GM18498 (cell line): ENCODE measurements around the gene TSHZ2.

Experiments
- ATAC-seq: cut with Tn5 transposase; IDR thresholded peaks from one replicate; pipeline ENCODE4 v1.9.1; 2021; ENCODE audit warnings: mild to moderate bottlenecking, moderate library complexity; ENCODE audit not compliant: unreplicated experiment

TSHZ2 gene

DNA sequence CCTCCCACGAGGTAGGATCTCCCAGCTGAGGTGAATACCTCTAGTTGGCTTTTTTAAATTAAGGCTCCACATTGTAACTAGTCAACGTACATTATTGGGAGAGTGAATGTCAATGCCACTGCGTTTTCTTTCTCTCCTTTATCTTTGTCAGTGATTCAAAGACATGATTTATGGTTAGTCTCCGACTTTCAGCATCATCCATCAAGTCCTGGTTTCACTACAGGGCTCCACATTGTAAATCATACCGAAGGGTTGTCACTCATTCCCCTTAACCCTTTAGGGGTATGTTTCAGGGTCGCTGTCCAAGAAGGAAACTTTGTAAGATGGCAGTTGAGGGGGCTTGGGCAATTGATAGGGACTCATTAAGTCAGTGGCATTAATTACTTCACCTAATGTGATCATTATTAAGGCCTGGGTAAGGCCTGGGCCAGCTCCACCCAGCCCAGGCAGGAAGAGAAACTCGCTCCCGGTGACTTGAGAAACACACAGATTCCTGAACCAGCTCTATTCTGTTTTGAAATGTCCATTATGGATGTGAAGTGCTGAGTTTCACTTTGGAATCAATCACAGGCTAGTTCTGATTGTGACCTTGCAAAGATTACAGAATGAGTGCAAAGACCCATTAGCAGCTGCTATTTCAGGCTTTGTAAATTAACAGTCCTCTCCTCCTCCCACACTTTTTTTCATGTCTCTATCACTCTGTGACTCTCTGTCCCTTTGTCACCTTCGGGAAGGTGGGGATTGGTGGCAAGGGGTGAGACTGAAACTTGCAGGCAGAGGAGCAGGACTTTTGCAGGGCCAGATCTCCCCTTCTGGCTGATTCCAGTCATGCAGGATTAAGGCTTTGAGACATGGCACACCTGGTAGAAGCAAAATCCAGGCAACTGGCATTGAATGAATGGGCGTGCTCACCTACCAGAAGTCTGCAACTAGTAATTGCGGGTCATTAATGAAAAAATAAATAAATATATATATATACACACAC lies 222.4 kb downstream of the TSHZ2 start:
- no peak for ATAC-seq

DNA sequence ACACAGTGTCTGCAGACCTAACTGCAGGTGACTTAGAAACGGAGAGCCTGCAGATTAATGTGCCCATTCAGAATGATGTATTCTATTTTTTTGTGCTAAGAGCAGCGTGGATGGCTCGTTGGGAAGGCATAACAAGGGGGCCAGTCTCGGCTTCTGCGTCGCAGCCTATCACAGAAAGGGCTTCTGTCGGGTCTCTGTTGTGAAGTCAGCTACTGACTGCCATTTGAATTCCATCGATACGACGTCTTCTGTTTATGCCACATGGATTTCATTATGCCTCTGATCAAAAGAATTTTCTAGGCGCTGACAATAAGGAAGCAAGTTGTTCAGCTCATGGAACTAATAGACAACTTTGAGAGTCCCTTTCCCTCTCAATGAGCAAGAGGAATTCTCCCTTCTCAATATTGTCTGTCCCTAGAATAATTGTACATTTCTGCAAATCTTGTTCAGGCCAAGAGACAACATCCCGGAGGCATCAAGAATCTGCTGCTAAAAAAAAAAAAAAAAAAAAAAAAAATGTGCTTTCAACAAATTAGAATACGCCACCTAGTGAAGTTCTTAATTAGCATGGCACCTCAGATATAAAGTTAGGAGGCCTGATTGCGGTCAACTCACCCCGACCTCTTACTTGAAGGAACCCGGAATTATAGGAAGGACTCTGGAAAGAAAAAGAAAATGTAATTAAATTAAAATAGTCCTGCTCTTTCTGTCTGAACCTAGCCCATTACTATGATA lies 223.9 kb downstream of the TSHZ2 start:
- ATAC-seq: no peak

DNA sequence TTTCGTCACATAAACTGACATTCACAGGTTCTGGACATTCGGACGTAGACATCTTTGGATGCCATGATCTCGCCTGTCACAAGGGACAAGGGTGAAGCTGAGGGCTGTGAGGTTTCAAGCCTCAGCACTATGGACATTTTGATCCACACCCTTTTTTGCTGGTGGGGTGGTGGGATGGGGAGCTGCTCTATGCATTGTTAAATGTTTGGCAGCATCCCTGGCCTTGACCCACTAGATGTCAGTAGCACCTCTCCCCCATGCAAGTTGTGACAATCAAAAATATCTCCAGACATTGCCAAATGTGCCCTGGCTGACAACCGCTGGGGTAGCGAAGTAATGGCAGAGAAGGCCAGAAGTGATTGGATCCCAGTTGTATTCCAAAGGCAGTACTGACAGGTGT lies 229.4 kb downstream of the TSHZ2 start:
- no peak for ATAC-seq

DNA sequence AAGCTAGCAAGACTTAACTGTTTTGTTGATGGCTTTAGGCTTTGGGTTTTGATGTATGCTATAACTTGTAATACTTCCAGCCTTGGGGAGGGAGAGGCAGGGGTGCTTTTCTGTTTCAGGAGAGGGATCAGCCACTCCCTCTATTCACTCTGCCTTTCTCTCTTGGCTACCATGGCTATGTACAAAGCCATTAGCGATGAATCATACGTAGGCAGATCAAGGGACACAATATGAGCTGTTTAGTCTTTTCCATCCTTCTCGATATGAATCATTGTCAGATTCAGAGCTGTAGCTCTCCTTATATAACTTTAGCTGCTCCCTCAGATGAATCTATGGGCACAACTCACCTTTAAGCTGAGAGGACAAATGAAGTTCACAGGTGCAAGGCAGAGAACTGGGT lies 230.6 kb downstream of the TSHZ2 start:
- no peak for ATAC-seq

DNA sequence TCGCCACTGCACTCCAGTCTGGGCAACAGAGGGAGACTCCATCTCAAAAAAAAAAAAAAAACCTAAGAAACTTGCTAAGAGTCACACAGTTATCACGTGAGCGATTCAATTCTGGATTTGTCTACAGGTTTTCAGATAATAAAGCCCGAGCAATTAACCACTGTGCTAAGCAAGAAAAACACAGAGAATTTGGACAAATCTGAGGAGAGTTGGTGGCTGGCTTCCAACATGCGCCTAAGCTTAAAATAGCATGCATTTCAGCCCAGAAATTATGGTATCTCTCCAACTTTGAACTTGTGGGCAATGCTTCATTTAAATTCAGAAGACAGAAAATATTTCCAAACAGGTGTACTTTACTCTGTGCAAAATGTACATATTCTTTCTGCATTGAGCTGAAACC lies 232.9 kb downstream of the TSHZ2 start:
- ATAC-seq: no peak

DNA sequence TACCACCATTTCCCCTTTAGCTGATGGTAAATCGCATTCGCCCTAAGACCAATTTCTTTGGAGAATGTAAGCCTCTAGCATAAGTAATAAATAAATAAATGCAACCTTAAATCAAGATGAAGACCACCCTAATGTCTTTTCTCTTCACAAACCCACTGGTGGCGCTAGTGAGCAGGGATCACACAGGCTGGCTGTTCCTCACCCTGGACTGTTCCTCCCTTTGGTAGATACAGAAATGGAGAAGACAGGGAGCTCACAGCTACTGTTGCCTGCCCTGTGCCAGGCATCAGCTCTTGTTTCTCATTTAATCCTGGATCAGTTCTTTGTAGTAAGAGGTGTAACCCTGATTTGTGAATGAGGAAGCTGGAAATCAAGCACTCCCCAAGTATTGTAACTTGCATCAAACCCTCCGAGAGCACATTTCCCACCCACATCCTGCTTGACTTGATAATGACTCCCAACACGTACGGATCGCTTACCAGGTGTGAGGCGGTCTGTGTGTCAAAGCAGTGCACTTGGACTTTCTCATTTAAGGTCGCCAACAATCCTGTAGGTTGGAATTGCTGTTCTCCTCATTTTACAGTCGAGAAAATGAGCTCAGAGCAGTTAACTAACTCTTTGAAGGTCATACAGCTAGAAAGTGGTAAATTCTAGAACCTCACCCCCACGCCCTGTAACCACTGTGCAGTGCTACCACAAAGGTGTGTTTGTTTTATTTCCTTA lies 236.1 kb downstream of the TSHZ2 start:
- ATAC-seq: no peak

DNA sequence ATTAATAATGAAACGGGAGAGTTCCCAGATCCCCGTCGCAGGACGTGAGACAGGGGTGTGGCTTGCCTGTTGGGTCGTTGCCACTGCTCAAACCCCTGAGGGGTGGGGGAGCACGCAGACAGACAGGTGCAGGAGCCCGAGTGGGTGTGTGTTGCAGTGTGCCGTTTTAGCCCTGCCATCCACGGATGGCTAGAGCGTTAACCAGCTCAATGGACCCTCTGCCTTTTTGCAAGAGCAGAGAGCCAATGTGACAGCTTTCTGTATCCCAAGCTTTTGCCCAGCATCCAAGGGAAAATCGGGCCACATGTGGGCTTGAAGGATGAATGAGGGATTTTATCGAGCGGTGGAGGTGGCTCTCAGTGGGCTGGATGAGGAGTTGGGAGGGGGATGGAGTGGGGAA lies 237.9 kb downstream of the TSHZ2 start:
- ATAC-seq: no peak

DNA sequence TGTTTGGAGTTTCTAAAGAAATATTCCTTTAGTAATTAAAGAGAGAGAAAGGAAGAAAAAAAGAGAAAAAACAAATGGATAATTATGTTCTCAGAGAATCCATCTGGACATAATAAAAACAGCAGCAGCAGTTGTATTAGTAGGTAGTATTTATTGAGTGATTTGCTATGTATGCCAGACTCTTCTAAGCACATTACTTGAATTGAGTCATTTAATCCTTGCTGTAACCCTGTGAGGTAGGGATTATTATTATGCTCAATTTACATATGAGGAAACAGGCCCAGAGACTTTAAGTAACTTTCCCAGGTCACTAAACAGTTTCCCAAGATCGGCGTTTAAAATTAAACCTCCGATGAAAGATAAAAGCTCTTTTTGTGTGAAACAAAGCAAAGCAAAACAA lies 238.8 kb downstream of the TSHZ2 start:
- no peak for ATAC-seq

DNA sequence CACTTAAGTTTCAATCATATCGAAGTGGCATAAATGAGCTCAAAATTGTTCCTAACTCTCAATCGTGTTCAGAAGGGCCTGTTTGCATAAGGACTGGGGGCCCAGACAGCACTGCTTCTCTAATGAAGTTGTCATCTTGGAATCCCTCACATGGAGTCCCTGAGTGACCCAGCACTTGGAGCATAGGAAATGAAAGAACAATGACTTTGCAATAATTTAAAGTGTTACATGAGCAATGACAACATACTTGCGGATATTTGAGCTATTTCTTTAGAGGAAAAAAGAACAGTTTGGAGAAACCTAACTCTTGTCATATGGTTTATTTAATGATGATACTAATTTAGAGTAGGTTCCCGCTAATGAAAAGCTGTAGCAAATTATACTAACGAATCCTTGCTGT lies 239.9 kb downstream of the TSHZ2 start:
- no peak for ATAC-seq

DNA sequence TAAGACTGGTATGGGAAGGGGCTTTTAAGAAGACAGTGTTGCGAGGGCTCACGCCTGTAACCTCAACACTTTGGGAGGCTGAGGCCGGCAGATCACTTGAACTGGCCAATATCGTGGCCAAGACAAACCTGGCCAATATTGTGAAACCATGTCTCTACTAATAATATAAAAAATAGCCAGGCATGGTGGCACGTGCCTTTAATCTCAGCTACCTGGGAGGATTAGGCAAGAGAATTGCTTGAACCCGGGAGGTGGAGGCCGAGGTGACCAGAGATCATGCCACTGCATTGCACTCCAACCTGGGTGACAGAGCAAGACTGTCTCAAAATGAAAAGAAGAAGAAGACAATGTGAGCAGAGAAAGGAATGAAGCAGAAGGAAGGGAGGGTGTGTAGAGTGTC lies 242.2 kb downstream of the TSHZ2 start:
- no peak for ATAC-seq

DNA sequence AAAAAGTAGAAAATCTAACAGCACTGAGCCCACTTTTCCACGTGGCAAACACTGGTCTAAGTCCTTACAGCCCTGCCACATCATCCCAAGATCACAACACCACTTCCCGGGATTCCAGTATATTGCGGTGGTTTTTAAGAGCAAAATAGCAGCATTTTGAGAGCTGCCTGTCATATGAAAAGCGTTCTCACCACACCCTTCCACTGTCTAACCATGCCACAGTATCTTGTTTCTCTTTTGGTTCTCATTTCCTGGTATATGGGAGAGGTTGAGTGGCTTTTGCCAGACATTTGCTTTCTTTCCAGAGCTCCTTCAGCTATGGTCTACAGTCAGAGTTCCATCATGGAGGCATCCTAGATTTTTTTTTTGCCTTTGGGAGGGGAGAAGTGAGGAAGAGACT lies 243.0 kb downstream of the TSHZ2 start:
- ATAC-seq: peak; percentile 65

DNA sequence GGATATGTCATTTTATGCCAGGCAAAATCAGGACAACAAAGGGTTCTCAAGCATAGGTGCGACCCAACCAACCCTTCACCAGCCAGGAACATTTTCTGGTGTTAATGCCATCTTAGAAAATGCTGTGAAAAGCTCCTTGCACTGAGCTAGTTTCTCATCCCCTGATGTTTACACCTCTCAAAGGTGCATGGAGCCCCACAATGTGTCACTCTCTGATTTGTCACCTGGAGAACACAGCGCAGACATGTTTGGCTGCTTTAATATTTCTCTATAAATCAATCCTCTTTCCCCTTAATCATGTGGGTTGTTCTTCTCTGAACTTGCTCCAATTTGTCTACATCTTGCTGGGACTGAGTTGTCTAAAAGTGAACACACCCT lies 244.3 kb downstream of the TSHZ2 start:
- ATAC-seq: no peak

DNA sequence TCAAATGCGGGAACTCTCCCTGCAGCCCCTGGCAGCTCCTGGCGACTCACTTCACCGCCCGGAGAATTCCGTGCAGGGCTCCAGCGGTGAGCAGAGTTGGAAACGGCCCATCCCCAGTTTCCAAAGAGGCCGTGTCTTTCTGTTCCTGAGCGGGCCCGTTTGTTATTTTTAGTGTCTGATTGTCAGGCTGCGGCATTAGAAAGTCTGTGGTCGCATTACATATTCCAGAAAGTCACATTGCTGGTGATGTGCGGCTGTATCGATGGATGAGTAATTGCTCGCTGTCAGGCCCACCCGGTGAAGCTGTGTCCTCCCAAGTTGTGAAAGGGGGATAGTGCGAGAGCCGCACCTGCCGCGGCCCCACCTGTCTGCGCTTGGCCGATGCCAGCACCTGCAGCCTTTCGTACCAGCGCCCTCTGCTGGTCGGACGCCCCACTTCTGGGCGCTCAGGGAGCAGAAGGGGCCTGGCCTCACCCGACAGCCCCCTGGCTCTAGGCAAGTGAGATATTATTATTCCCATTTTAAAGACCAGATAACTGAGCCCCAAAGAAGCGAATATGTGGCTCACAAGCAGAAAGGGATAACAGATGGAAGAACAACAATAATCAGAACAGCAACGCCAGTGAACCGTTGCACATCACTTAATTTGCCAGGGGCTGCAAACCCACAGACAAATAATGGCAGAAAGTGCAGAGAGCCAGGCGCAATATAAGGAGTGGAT lies 244.9 kb downstream of the TSHZ2 start:
- ATAC-seq: peak; percentile 81

DNA sequence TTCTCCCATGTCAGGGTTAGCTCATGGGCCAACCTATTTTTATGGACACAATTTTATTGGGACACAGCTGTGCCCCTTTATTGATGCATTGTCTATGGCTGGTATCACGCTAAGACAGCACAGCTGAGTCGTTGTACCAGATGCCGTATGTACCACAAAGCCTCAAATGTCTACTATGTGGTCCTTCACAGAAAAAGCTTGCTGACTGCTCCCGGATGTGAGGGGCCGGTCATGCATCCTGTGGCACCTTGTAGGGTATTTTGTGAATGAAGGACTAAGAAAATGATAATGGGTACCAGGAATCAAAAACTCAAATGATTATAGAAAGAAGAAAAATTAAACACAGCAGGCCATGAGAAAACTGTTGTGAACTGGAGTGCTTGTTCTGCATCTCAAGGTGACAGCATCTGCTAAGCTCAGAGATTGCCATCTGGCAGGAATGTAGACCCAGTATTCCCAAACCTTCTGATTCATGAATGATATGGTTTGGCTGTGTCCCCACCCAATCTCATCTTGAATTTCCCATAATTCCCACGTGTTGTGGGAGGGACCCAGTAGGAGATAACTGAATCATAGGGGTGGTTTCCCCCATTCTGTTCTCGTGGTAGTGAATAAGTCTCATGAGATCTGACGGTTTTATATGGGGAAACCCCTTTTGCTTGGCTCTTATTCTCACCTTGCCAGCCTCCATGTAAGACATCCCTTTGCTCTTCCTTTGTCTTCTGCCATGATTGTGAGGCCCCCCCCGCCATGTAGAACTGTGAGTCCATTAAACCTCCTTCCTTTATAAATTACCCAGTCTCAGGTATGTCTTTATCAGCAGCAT lies 248.5 kb downstream of the TSHZ2 start:
- no peak for ATAC-seq

DNA sequence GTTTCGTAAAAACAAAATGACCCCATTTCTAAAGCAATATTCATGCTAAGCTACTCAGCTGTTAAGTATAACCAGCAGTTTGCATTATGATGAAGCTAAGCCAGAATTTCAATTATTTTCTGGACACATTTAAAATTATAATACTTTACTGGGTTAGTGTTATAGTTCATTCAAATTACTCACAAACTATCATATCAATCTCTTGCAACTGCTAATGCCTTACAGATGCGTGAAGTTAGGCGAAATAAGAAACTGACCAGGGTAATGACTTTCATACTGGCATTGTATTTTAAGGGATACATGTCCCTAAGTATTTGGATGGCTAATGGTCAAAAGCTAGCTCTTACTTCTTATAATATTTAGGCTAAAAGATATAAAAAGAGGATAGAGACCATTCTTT lies 249.6 kb downstream of the TSHZ2 start:
- ATAC-seq: no peak

DNA sequence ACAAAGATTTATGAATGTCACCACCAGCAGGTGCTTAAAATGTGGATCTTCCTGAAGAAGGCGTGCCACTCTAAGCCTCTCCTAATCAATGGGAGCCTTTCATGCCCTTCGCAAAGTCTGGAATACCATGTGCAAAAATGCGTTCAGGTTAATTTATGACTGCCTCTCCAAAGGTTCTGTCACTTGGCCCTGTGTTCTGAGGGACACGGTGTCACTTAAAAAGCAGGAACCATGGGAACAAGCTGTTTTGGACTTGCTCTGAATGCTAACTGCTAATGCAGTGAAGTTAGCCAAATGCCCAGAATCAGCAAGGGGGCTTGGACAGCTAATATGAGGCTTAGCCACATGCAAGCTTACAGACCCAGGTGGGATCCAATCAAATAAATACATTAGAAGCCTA lies 250.3 kb downstream of the TSHZ2 start:
- no peak for ATAC-seq

DNA sequence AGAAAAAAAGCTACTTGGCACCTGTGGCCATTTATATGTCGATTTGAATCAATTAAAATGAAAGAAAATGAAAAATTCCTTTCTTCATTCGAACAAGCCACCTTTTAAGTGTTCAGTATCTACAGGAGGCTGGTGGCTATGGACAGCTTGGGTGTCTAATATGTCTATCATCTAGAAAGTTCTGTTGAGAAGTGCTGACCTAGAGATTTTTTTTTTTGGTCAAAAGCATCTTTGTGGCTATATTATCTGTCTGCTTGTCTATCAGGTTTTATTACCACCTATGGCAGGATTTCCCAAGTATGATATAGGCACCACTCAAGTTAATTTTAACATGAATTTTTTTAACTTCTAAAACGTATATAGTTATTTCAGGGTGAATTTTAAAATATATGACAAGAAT lies 250.8 kb downstream of the TSHZ2 start:
- no peak for ATAC-seq

DNA sequence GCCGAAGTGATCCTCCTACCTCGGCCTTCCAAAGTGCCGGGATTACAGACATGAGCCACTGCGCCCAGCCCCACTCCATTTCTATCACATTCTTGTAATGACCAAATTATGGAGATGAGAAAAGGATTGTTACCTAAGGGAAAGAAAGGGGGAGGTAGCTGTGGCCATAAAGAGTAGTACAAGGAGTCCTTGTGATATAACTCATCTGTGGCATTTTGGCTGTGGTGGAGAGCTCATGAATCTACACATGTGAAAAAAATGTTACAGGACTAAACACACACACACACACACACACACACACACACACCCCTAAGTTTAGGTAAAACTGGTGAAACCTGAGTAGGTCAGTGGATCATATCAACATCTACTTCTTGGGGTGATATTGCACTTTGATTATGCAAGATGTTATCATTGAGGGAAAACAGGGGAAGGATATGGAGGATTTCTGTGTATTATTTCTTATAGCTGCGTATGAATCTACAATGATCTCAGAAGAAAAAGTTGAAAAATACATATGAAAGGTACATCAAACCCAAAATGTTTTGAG lies 251.5 kb downstream of the TSHZ2 start:
- no peak for ATAC-seq

DNA sequence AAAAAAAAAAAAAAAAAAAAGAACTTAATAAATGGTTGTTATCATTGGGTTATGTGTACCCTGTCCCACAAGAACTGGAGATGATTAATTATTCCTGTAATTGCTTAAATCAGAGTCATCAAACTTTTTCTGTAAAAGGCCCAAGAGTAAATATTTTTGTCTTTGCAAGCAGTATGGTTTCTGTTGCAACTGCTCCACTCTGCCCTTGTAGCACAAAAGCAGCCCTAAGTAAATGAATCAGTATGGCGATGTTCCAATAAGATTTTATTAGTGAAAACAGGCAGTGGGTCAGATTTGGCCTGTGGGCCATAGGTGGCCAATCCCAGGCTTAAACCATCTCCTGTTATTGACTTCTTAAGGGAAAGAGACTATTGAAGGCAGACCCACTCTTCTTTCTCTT lies 252.7 kb downstream of the TSHZ2 start:
- no peak for ATAC-seq

DNA sequence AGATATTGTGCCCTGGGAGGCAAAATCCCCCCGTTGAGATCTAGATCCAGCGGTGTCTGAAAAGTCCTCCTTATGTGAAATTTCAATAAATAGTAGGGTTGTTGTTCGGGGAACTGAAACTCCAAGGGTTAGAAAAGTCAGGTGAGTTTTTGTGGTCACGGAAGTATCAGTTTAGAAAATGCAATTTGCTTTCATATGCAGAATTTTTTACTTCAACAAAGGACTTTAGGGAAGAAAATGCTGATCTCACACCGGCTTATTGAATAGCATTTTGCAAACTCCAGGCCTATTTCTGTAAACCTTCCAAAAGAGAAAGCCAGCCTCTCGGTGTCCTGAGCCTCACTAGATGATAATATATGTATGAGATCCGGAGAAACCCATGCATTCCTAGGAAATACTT lies 254.7 kb downstream of the TSHZ2 start:
- ATAC-seq: peak; percentile 67
